Mesenchymal stem cell (in vitro differentiated cells and primary cell): ENCODE results near the gene MYMX.
A peak's percentile ranks its signal among the peaks of the same experiment; 100 is the strongest.
"Not testable (repeated sequence)": the region's sequence is repeated elsewhere in the genome, so short reads cannot be mapped to it uniquely, and the experiment has no call there.

Source experiments
- DNase-seq: peaks from one replicate; pipeline ENCODE4 v3.0.0-alpha.2; 2013
- H2AFZ ChIP-seq: one replicate; pipeline ENCODE4 v1.6.1; 2013; ENCODE audit warnings: low read depth, mild to moderate bottlenecking, control low read depth, inconsistent platforms, low read length, moderate library complexity
- H2AK5ac ChIP-seq: 2 replicates; pipeline ENCODE4 v1.6.1; 2013; ENCODE audit warnings: low read length, moderate library complexity, mild to moderate bottlenecking, inconsistent platforms; ENCODE audit not compliant: severe bottlenecking
- H2BK120ac ChIP-seq: one replicate; pipeline ENCODE4 v1.6.1; 2013; ENCODE audit warnings: low read depth, mild to moderate bottlenecking, inconsistent platforms, low read length, moderate library complexity
- H2BK12ac ChIP-seq, 2 experiments: one replicate each; pipeline ENCODE4 v1.6.1; 2013; ENCODE audit warnings: inconsistent platforms in 2 of 2, low read length in 2 of 2, mild to moderate bottlenecking in 2 of 2, moderate library complexity in 2 of 2, control low read depth in 1 of 2
- H2BK15ac ChIP-seq: one replicate; pipeline ENCODE4 v1.6.1; 2013; ENCODE audit warnings: mild to moderate bottlenecking, low read depth, inconsistent platforms; ENCODE audit not compliant: poor library complexity, severe bottlenecking
- H2BK5ac ChIP-seq: 2 replicates; pipeline ENCODE4 v1.6.1; 2013; ENCODE audit warnings: low read depth, mild to moderate bottlenecking, low read length, control low read depth, inconsistent platforms; ENCODE audit not compliant: poor library complexity, severe bottlenecking
- H3K14ac ChIP-seq, 2 experiments: one replicate each; pipeline ENCODE4 v1.6.1; 2013; ENCODE audit warnings: inconsistent platforms in 2 of 2, low read length in 2 of 2, control low read depth in 1 of 2, mild to moderate bottlenecking in 1 of 2, moderate library complexity in 1 of 2
- H3K18ac ChIP-seq, 2 experiments: one replicate each; pipeline ENCODE4 v1.6.1; 2013; ENCODE audit warnings: inconsistent platforms in 2 of 2, low read length in 2 of 2, control low read depth in 1 of 2, low read depth in 1 of 2, mild to moderate bottlenecking in 1 of 2
- H3K23ac ChIP-seq, 2 experiments: one replicate each; pipeline ENCODE4 v1.6.1; 2013; ENCODE audit warnings: inconsistent platforms in 2 of 2, low read length in 2 of 2, mild to moderate bottlenecking in 2 of 2, moderate library complexity in 2 of 2, control low read depth in 1 of 2
- H3K27ac ChIP-seq: 2 replicates; pipeline ENCODE4 v1.5.1; 2013; ENCODE audit warnings: mild to moderate bottlenecking, moderate library complexity, low read length, control low read depth, inconsistent platforms; ENCODE audit not compliant: poor library complexity, severe bottlenecking
- H3K27me3 ChIP-seq, 2 experiments: 2 replicates each; pipeline versions ENCODE4 v1.6.1 to v1.7.0; 2013; ENCODE audit warnings: low read length in 2 of 2, mild to moderate bottlenecking in 2 of 2, moderate library complexity in 2 of 2, control low read depth in 1 of 2, inconsistent platforms in 1 of 2; ENCODE audit not compliant: control insufficient read depth in 1 of 2, insufficient read depth in 1 of 2
- H3K36me3 ChIP-seq, 2 experiments: 2 replicates each; pipeline versions ENCODE4 v1.6.1 to v1.7.0; 2013; ENCODE audit warnings: low read length in 2 of 2, control low read depth in 1 of 2, inconsistent platforms in 1 of 2, low read depth in 1 of 2, mild to moderate bottlenecking in 1 of 2; ENCODE audit not compliant: insufficient read depth in 2 of 2, control insufficient read depth in 1 of 2
- H3K4ac ChIP-seq, 2 experiments: one replicate each; pipeline ENCODE4 v1.6.1; 2013; ENCODE audit warnings: inconsistent platforms in 2 of 2, low read length in 2 of 2, mild to moderate bottlenecking in 2 of 2, moderate library complexity in 2 of 2, control low read depth in 1 of 2, low read depth in 1 of 2
- H3K4me1 ChIP-seq: 2 replicates; pipeline ENCODE4 v1.6.1; 2013; ENCODE audit warnings: low read depth, low read length, control low read depth; ENCODE audit not compliant: control insufficient read depth, insufficient read depth
- H3K4me2 ChIP-seq: 2 replicates; pipeline ENCODE4 v1.6.1; 2013; ENCODE audit warnings: low read length, mild to moderate bottlenecking, inconsistent platforms; ENCODE audit not compliant: poor library complexity, severe bottlenecking
- H3K4me3 ChIP-seq, 2 experiments: 2 replicates each; pipeline versions ENCODE4 v1.5.1 to v1.7.0; 2013; ENCODE audit warnings: low read length in 2 of 2, mild to moderate bottlenecking in 2 of 2, control low read depth in 1 of 2, low read depth in 1 of 2; ENCODE audit not compliant: insufficient read depth in 1 of 2
- H3K79me1 ChIP-seq: replicated peaks from 2 replicates; pipeline ENCODE4 v1.6.1; 2013; ENCODE audit warnings: mild to moderate bottlenecking, control low read depth, low read length, inconsistent platforms; ENCODE audit not compliant: poor library complexity, severe bottlenecking
- H3K9ac ChIP-seq: 2 replicates; pipeline ENCODE4 v1.7.0; 2013; ENCODE audit warnings: mild to moderate bottlenecking, low read length, moderate library complexity
- H3K9me3 ChIP-seq: 2 replicates; pipeline ENCODE4 v1.7.0; 2013; ENCODE audit warnings: mild to moderate bottlenecking, low read length; ENCODE audit not compliant: control insufficient read depth
- H4K8ac ChIP-seq: one replicate; pipeline ENCODE4 v1.6.1; 2013; ENCODE audit warnings: inconsistent platforms, mild to moderate bottlenecking, low read length, moderate library complexity
- H4K91ac ChIP-seq: one replicate; pipeline ENCODE4 v1.6.1; 2013; ENCODE audit warnings: mild to moderate bottlenecking, low read length, inconsistent platforms
- WGBS: methylation state at CpG from one replicate; pipeline ENCODE4 v1.1.7; 2013; ENCODE audit warnings: mixed read lengths; 5-methylcytosine and 5-hydroxymethylcytosine counted together

Gene MYMX

DNA sequence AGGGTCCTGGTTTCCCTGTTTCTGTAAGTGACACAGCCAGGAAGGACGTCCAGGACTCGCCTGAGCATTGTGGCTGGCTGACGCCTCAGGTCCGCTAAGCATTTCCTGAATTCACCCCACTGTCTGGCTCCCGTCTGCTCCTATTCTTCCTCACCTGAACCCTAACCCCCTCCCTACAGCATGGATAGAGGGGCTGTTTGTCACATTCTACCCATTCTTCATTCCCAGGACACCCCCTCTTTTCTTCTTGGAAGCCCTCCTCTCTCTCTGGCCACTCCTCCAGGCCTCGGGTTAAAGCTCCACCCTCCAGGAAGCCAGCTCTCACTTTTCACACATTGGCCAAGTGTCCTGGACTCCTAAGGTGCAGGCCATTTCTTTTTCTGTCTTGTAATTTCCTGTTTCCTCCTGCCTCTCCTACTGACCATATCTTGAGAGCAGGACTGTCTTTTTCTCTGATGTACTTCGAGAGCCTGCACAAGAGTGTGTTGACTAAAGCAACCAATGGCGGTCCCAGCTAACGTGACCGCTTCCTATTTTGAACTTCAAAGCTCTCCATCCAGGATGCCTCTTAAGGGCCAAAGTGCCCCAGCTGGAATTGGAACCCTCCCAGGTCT, 24.2 kb upstream of the MYMX start:
- H2AFZ ChIP-seq: no peak overlapping the region
- no peak overlapping the region for H4K91ac ChIP-seq
- no peaks in the 10 kb centered on the region for H3K36me3 ChIP-seq
- no peak overlapping the region for H3K9ac ChIP-seq
- no peak overlapping the region for H3K4me2 ChIP-seq
- H2BK12ac ChIP-seq: no peak overlapping the region
- no peak overlapping the region for H2BK5ac ChIP-seq
- H3K9me3 ChIP-seq: no peaks in the 10 kb centered on the region
- no peak overlapping the region for H2AK5ac ChIP-seq
- no peak overlapping the region for H3K18ac ChIP-seq
- H3K27me3 ChIP-seq: peaks cover 0 to 4% of the 10 kb centered on the region in 2 experiments
- H3K4me3 ChIP-seq: peak overlapping the region in 1 of 2 experiments; percentile 27
- no peak overlapping the region for H3K23ac ChIP-seq
- no peak overlapping the region for H3K27ac ChIP-seq
- no peak overlapping the region for H2BK120ac ChIP-seq
- no peak overlapping the region for H2BK15ac ChIP-seq
- no peak overlapping the region for H3K4ac ChIP-seq
- DNase-seq: no peak
- no peak overlapping the region for H3K14ac ChIP-seq
- H3K79me1 ChIP-seq: no peaks in the 10 kb centered on the region
- no peaks in the 10 kb centered on the region for H3K4me1 ChIP-seq
- WGBS: 65% methylated on average over 10 of the region's 10 CpGs
- no peak overlapping the region for H4K8ac ChIP-seq

- H3K79me1 ChIP-seq: no peaks in the 10 kb centered on the region
- H4K91ac ChIP-seq: no peak overlapping the region
- H2BK5ac ChIP-seq: no peak overlapping the region
- no peaks in the 10 kb centered on the region for H3K36me3 ChIP-seq
- WGBS: 90% methylated on average over 8 of the region's 8 CpGs
- H2BK15ac ChIP-seq: no peak overlapping the region
- no peak overlapping the region for H3K18ac ChIP-seq
- H4K8ac ChIP-seq: no peak overlapping the region
- H3K4me3 ChIP-seq: no peak overlapping the region
- no peak overlapping the region for H3K9ac ChIP-seq
- H3K27ac ChIP-seq: no peak overlapping the region
- H2AK5ac ChIP-seq: no peak overlapping the region
- no peak overlapping the region for H2AFZ ChIP-seq
- peaks cover 0 to 4% of the 10 kb centered on the region in 2 experiments for H3K27me3 ChIP-seq
- H3K4ac ChIP-seq: no peak overlapping the region
- no peaks in the 10 kb centered on the region for H3K4me1 ChIP-seq
- no peak overlapping the region for H2BK12ac ChIP-seq
- H3K23ac ChIP-seq: no peak overlapping the region
- H3K14ac ChIP-seq: no peak overlapping the region
- H3K9me3 ChIP-seq: no peaks in the 10 kb centered on the region
- H3K4me2 ChIP-seq: no peak overlapping the region
- no peak overlapping the region for H2BK120ac ChIP-seq
- DNase-seq: no peak
Measured at GRCh38 chr6:44193307-44193910, 23.3 kb upstream of the MYMX start.

GRCh38 chr6:44194326-44194725, 22.4 kb upstream of the MYMX start:
- no peaks in the 10 kb centered on the region for H3K9me3 ChIP-seq
- peaks cover 0 to 4% of the 10 kb centered on the region in 2 experiments for H3K27me3 ChIP-seq
- no peak overlapping the region for H2BK5ac ChIP-seq
- no peak overlapping the region for H3K14ac ChIP-seq
- no peak overlapping the region for H3K4me3 ChIP-seq
- no peak overlapping the region for H3K4me2 ChIP-seq
- H3K9ac ChIP-seq: no peak overlapping the region
- no peak overlapping the region for H4K91ac ChIP-seq
- H2AFZ ChIP-seq: no peak overlapping the region
- H3K79me1 ChIP-seq: no peaks in the 10 kb centered on the region
- no peak overlapping the region for H3K27ac ChIP-seq
- no peak overlapping the region for H2BK12ac ChIP-seq
- no peaks in the 10 kb centered on the region for H3K36me3 ChIP-seq
- H2AK5ac ChIP-seq: no peak overlapping the region
- 82% methylated on average over 4 of the region's 5 CpGs for WGBS
- H2BK120ac ChIP-seq: no peak overlapping the region
- H3K18ac ChIP-seq: no peak overlapping the region
- DNase-seq: no peak
- H3K23ac ChIP-seq: no peak overlapping the region
- no peaks in the 10 kb centered on the region for H3K4me1 ChIP-seq
- no peak overlapping the region for H2BK15ac ChIP-seq
- no peak overlapping the region for H3K4ac ChIP-seq
- H4K8ac ChIP-seq: no peak overlapping the region

GRCh38 chr6:44196351-44196750, 20.4 kb upstream of the MYMX start:
- not testable (repeated sequence) for H3K23ac ChIP-seq, H2BK5ac ChIP-seq, H3K4me2 ChIP-seq, H3K79me1 ChIP-seq, DNase-seq, H2BK15ac ChIP-seq, H3K4ac ChIP-seq, H4K8ac ChIP-seq, H4K91ac ChIP-seq, H3K4me3 ChIP-seq, H2BK12ac ChIP-seq, H3K27me3 ChIP-seq, H3K4me1 ChIP-seq, H3K36me3 ChIP-seq, H3K27ac ChIP-seq, H3K9ac ChIP-seq, H3K18ac ChIP-seq, H2AFZ ChIP-seq, H3K9me3 ChIP-seq, H3K14ac ChIP-seq, H2BK120ac ChIP-seq, H2AK5ac ChIP-seq
- 91% methylated on average over 11 of the region's 11 CpGs for WGBS
